ENCODE results near the gene TTYH2. TPM values are rescaled to one million over a fixed set of nuclear protein-coding genes. Genes with fewer than 3 reads are reported as not detected.

TTYH2 gene
- total and polyA plus RNA-seq, 10 of the 15 experiments (the other 5 are each of a cell fraction or from before 2014, with no cell fraction given) = 0.26 to 25.2 (median 6.6) TPM

DNA sequence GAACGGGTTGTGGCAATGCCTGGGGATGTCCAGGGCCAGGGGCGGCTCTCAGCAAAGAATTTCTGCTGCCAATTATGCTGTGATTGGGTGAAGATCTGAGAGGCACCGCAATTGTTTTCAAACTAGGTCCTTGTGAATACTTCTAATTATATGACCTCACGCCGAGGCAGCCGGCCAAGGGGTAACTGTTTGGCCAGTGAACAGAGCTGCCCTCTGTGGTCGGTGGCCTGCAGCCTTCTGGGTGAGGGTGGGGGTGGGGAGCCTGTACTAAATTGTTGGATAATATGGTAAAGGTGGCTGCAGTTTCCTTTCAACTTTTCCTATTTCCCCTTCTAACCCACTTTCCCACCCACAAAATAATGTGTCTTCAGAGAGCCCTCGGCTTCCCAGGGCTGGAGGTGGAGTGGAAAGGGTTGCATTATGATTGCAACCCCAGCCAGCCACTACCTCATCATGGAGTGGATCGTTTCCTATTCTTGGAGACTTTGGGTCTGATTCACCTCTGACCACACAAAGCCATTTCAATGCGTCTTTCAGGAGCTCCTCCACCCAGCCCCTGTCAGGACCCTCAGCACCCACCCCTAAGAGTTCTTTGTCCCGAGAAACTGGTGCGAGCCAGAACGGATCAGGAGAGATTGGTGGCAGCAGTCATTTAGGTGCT, 58.7 kb downstream of the TTYH2 start:
- SMC1A ChIA-PET (ENCODE audit: uncharacterized antibody, unreplicated experiment) = no interaction called here
- RAD21 ChIA-PET (ENCODE audit: unreplicated experiment) = no interaction called here
- H4K20me1 ChIP-seq (ENCODE audit: control insufficient read depth, insufficient read depth) = no peaks in the 10 kb centered on the region
- H3K79me2 ChIP-seq (ENCODE audit: control insufficient read depth, insufficient read depth, low read length) = no peaks in the 10 kb centered on the region
- CTCF ChIA-PET = no interaction called here
- no peaks in the 10 kb centered on the region; the same call in 2 of the 3 replicates for H3K9me3 ChIP-seq (replicated peaks; ENCODE audit: control insufficient read depth, insufficient read depth, low read length)
- WGBS (ENCODE audit: insufficient coverage, insufficient replicate concordance, low lambda C conversion rate, missing lambda C conversion rate) = 54% methylated on average over 13 of the region's 13 CpGs
- no peak overlapping the region for H3K4me3 ChIP-seq
- ATAC-seq (no peak), DNase-seq (ENCODE audit: low read depth, low spot score) (no peak), FAIRE-seq (no peak)
- no peak overlapping the region for H3K4me2 ChIP-seq (ENCODE audit: control insufficient read depth, insufficient read depth)
- no TSS peak for BruUV-seq (replicated peaks)
- H3K9ac ChIP-seq (ENCODE audit: control insufficient read depth, insufficient read depth, low read length) = no peak overlapping the region
- H2AFZ ChIP-seq (ENCODE audit: control insufficient read depth, low read depth, low read length) = no peak overlapping the region
- no peaks in the 10 kb centered on the region for H3K36me3 ChIP-seq (ENCODE audit: control insufficient read depth in 2 of 2, insufficient read depth in 2 of 2, low read length in 1 of 2)
- in situ Hi-C loops (cut with MboI) = loop anchor here (10.0 kb wide), 1 partner anchor 57 kb away; the partner anchor contains the start of gene TTYH2
- intact Hi-C loops (cut with micrococcal nuclease; ENCODE audit: unreplicated experiment) = no loop called here
- H3K27ac ChIP-seq (ENCODE audit: control insufficient read depth, insufficient read depth) = no peak overlapping the region
- POLR2A ChIA-PET = no interaction called here
- H3K27me3 ChIP-seq (replicated peaks in 1 of 2; ENCODE audit: control insufficient read depth in 2 of 2, insufficient read depth in 2 of 2, low read length in 1 of 2) = no peaks in the 10 kb centered on the region; a peak in 1 of 4 replicates
- peaks cover 21% of the 10 kb centered on the region for H3K4me1 ChIP-seq (ENCODE audit: control insufficient read depth, insufficient read depth, low read length)
- no peak for TF ChIP-seq BCL11A (IDR thresholded peaks at IDR 0.05; ENCODE audit: low read depth, low read length)
- TF ChIP-seq, protein P1, sequence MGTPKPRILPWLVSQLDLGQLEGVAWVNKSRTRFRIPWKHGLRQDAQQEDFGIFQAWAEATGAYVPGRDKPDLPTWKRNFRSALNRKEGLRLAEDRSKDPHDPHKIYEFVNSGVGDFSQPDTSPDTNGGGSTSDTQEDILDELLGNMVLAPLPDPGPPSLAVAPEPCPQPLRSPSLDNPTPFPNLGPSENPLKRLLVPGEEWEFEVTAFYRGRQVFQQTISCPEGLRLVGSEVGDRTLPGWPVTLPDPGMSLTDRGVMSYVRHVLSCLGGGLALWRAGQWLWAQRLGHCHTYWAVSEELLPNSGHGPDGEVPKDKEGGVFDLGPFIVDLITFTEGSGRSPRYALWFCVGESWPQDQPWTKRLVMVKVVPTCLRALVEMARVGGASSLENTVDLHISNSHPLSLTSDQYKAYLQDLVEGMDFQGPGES (IDR thresholded peaks at IDR 0.05) = no peak
- TF ChIP-seq CHD4 (IDR thresholded peaks at IDR 0.05) = no peak
- TF ChIP-seq, protein P2, sequence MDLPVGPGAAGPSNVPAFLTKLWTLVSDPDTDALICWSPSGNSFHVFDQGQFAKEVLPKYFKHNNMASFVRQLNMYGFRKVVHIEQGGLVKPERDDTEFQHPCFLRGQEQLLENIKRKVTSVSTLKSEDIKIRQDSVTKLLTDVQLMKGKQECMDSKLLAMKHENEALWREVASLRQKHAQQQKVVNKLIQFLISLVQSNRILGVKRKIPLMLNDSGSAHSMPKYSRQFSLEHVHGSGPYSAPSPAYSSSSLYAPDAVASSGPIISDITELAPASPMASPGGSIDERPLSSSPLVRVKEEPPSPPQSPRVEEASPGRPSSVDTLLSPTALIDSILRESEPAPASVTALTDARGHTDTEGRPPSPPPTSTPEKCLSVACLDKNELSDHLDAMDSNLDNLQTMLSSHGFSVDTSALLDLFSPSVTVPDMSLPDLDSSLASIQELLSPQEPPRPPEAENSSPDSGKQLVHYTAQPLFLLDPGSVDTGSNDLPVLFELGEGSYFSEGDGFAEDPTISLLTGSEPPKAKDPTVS (IDR thresholded peaks at IDR 0.05; ENCODE audit: low read depth, low read length) = no peak
- TF ChIP-seq SIN3A (IDR thresholded peaks at IDR 0.05; ENCODE audit: low read depth, low read length) = no peak
- no peak for TF ChIP-seq PML (IDR thresholded peaks at IDR 0.05; ENCODE audit: low read length)
- TF ChIP-seq CBX3 (IDR thresholded peaks at IDR 0.05; ENCODE audit: borderline replicate concordance, low read depth) = no peak
- no peak for TF ChIP-seq MEF2B (IDR thresholded peaks at IDR 0.05; ENCODE audit: partially characterized antibody, poor library complexity, severe bottlenecking)
- no peak for TF ChIP-seq ESRRA (IDR thresholded peaks at IDR 0.05; ENCODE audit: low read length)
- TF ChIP-seq ZBTB33 (IDR thresholded peaks at IDR 0.05) = no peak
- no peak for TF ChIP-seq STAT3 (IDR thresholded peaks at IDR 0.05; ENCODE audit: low read depth, low read length)
- TF ChIP-seq KDM1A (IDR thresholded peaks at IDR 0.05; ENCODE audit: borderline replicate concordance) = no peak
- no peak for TF ChIP-seq FOS (IDR thresholded peaks at IDR 0.05; ENCODE audit: borderline replicate concordance, extremely low read depth, insufficient read length)
- TF ChIP-seq, protein P3, sequence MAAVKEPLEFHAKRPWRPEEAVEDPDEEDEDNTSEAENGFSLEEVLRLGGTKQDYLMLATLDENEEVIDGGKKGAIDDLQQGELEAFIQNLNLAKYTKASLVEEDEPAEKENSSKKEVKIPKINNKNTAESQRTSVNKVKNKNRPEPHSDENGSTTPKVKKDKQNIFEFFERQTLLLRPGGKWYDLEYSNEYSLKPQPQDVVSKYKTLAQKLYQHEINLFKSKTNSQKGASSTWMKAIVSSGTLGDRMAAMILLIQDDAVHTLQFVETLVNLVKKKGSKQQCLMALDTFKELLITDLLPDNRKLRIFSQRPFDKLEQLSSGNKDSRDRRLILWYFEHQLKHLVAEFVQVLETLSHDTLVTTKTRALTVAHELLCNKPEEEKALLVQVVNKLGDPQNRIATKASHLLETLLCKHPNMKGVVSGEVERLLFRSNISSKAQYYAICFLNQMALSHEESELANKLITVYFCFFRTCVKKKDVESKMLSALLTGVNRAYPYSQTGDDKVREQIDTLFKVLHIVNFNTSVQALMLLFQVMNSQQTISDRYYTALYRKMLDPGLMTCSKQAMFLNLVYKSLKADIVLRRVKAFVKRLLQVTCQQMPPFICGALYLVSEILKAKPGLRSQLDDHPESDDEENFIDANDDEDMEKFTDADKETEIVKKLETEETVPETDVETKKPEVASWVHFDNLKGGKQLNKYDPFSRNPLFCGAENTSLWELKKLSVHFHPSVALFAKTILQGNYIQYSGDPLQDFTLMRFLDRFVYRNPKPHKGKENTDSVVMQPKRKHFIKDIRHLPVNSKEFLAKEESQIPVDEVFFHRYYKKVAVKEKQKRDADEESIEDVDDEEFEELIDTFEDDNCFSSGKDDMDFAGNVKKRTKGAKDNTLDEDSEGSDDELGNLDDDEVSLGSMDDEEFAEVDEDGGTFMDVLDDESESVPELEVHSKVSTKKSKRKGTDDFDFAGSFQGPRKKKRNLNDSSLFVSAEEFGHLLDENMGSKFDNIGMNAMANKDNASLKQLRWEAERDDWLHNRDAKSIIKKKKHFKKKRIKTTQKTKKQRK (IDR thresholded peaks at IDR 0.05; ENCODE audit: low read depth, low read length) = no peak
- TF ChIP-seq STAT1 (conservative IDR thresholded peaks at IDR 0.05) = no peak

Measured in GM12878 (cell line).